C4-2B (cell line): Measurements from ENCODE around the gene ZFX.
A peak's percentile ranks its signal among the peaks of the same experiment; 100 is the strongest.

ENCODE experiments used
- H3K27ac ChIP-seq: fragments of 450-650 bp; 2 replicates; pipeline ENCODE4 v1.5.1; 2017
- CTCF ChIP-seq: fragments of 450-650 bp; conservative IDR thresholded peaks from 2 replicates; pipeline ENCODE4 v1.5.1; 2017; ENCODE audit warnings: mild to moderate bottlenecking
- ZFX ChIP-seq: fragments of 450-650 bp; IDR thresholded peaks from 2 replicates; pipeline ENCODE4 v1.6.1; 2017

ZFX gene

GRCh38 chrX:24149351-24150050 lies at the start of gene ZFX:
TSS of gene ZFX (plus strand) at chrX:24149729. CDS start at chrX:24172743, 23,014 bp downstream.
- no peak; the same call in 1 of the 2 replicates for TF ChIP-seq CTCF
- TF ChIP-seq ZFX = peak; percentile 100
- H3K27ac ChIP-seq = peak within 1 kb of the TSS; percentile 98

GRCh38 chrX:24100713-24101112 lies 48.8 kb upstream of the ZFX start:
- TF ChIP-seq CTCF (no peak), ZFX (no peak)
- H3K27ac ChIP-seq = no peak overlapping the region

- no peak overlapping the region for H3K27ac ChIP-seq
- TF ChIP-seq ZFX (no peak), CTCF (no peak)
Observed at GRCh38 chrX:24110069-24110468, 39.5 kb upstream of the ZFX start.

GRCh38 chrX:24113181-24113580 lies 36.3 kb upstream of the ZFX start:
- TF ChIP-seq ZFX (no peak), CTCF (no peak)
- no peak overlapping the region for H3K27ac ChIP-seq

GRCh38 chrX:24117258-24117657 lies 32.3 kb upstream of the ZFX start:
- no peak for TF ChIP-seq ZFX
- TF ChIP-seq CTCF = no peak

GRCh38 chrX:24124244-24124799 lies 25.2 kb upstream of the ZFX start:
- H3K27ac ChIP-seq = no peak overlapping the region
- no peak for TF ChIP-seq ZFX

More at GRCh38 chrX:24117258-24117657, 32.3 kb upstream of the ZFX start:
- no peak overlapping the region for H3K27ac ChIP-seq

GRCh38 chrX:24125028-24125612 lies 24.4 kb upstream of the ZFX start:
- TF ChIP-seq CTCF (no peak), ZFX (no peak)
- no peak overlapping the region for H3K27ac ChIP-seq
